ENCODE results near the gene TSPAN4.

The TSPAN4 gene

DNA sequence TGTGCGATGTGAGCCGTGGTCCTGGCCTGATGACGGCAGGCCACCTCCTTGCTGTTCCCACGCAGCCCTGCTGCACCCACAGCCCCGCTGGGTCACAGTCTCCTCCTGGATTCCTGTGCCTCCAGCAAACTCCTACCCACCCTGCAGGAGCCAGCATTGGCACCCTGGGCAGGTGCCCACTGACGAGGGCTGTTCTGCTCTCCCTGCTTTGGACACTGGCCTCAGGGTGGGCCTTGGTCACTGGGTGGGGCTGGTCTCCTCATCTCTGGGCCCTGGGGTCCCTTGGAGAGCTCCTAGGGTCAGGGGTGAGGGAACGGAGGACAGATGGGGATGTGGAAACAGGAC, 12.7 kb downstream of the TSPAN4 start:
- no peak for ATAC-seq
- TF ChIP-seq ZNF8 (CRISPR knock-in tag; IDR thresholded peaks at IDR 0.05) (no peak), TCF4 (CRISPR knock-in tag; IDR thresholded peaks at IDR 0.05; ENCODE audit: borderline replicate concordance) (no peak), ZFP3 (CRISPR knock-in tag; IDR thresholded peaks at IDR 0.05) (peak; percentile 90), CSDC2 (CRISPR knock-in tag; IDR thresholded peaks at IDR 0.05) (no peak), ZNF70 (CRISPR knock-in tag; IDR thresholded peaks at IDR 0.05) (no peak), ARNTL (CRISPR knock-in tag; IDR thresholded peaks at IDR 0.05; ENCODE audit: borderline replicate concordance, low read depth) (no peak)
- TF ChIP-seq, protein P1, sequence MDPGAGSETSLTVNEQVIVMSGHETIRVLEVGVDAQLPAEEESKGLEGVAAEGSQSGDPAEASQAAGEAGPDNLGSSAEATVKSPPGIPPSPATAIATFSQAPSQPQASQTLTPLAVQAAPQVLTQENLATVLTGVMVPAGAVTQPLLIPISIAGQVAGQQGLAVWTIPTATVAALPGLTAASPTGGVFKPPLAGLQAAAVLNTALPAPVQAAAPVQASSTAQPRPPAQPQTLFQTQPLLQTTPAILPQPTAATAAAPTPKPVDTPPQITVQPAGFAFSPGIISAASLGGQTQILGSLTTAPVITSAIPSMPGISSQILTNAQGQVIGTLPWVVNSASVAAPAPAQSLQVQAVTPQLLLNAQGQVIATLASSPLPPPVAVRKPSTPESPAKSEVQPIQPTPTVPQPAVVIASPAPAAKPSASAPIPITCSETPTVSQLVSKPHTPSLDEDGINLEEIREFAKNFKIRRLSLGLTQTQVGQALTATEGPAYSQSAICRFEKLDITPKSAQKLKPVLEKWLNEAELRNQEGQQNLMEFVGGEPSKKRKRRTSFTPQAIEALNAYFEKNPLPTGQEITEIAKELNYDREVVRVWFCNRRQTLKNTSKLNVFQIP (CRISPR knock-in tag; IDR thresholded peaks at IDR 0.05; ENCODE audit: borderline replicate concordance, low read depth) = no peak
- TF ChIP-seq, protein P2, sequence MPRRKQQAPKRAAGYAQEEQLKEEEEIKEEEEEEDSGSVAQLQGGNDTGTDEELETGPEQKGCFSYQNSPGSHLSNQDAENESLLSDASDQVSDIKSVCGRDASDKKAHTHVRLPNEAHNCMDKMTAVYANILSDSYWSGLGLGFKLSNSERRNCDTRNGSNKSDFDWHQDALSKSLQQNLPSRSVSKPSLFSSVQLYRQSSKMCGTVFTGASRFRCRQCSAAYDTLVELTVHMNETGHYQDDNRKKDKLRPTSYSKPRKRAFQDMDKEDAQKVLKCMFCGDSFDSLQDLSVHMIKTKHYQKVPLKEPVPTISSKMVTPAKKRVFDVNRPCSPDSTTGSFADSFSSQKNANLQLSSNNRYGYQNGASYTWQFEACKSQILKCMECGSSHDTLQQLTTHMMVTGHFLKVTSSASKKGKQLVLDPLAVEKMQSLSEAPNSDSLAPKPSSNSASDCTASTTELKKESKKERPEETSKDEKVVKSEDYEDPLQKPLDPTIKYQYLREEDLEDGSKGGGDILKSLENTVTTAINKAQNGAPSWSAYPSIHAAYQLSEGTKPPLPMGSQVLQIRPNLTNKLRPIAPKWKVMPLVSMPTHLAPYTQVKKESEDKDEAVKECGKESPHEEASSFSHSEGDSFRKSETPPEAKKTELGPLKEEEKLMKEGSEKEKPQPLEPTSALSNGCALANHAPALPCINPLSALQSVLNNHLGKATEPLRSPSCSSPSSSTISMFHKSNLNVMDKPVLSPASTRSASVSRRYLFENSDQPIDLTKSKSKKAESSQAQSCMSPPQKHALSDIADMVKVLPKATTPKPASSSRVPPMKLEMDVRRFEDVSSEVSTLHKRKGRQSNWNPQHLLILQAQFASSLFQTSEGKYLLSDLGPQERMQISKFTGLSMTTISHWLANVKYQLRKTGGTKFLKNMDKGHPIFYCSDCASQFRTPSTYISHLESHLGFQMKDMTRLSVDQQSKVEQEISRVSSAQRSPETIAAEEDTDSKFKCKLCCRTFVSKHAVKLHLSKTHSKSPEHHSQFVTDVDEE (CRISPR knock-in tag; IDR thresholded peaks at IDR 0.05) = no peak

DNA sequence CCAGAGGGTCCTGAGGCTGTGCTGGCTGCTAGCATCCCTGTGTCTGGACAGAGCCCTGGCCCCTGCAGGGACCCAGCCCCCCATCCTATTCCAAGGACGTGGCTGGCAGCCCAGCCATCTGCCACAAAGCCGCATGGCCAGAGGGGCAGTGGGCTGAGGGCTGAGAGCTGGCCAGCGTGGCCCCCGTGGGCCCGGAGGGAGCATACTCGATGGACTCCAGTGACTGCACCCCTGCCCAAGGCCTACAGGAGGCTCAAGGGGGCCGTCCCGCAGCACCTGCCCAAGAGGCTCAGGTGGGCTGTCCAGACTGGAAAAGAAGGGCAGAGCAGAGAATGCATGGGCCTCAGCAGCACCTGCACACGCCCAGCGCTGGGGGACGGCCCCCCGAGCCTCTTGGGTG, 13.1 kb downstream of the TSPAN4 start:
- ATAC-seq = no peak
- TF ChIP-seq ESRRG (CRISPR knock-in tag; IDR thresholded peaks at IDR 0.05) (no peak), ZNF8 (CRISPR knock-in tag; IDR thresholded peaks at IDR 0.05) (no peak), ZC3H10 (CRISPR knock-in tag; IDR thresholded peaks at IDR 0.05) (no peak), ZNF565 (CRISPR knock-in tag; conservative IDR thresholded peaks at IDR 0.05; ENCODE audit: low read depth) (no peak), SNAI2 (CRISPR knock-in tag; IDR thresholded peaks at IDR 0.05) (no peak), ZNF70 (CRISPR knock-in tag; IDR thresholded peaks at IDR 0.05) (no peak), RARB (CRISPR knock-in tag; IDR thresholded peaks at IDR 0.05) (no peak), BACH2 (CRISPR knock-in tag; IDR thresholded peaks at IDR 0.05; ENCODE audit: borderline replicate concordance) (no peak), CSDC2 (CRISPR knock-in tag; IDR thresholded peaks at IDR 0.05) (no peak), TCF4 (CRISPR knock-in tag; IDR thresholded peaks at IDR 0.05; ENCODE audit: borderline replicate concordance) (no peak), ISL1 (CRISPR knock-in tag; IDR thresholded peaks at IDR 0.05) (no peak)
- TF ChIP-seq, protein P1 (CRISPR knock-in tag; IDR thresholded peaks at IDR 0.05; ENCODE audit: borderline replicate concordance, low read depth) = no peak
- TF ChIP-seq, protein P3, sequence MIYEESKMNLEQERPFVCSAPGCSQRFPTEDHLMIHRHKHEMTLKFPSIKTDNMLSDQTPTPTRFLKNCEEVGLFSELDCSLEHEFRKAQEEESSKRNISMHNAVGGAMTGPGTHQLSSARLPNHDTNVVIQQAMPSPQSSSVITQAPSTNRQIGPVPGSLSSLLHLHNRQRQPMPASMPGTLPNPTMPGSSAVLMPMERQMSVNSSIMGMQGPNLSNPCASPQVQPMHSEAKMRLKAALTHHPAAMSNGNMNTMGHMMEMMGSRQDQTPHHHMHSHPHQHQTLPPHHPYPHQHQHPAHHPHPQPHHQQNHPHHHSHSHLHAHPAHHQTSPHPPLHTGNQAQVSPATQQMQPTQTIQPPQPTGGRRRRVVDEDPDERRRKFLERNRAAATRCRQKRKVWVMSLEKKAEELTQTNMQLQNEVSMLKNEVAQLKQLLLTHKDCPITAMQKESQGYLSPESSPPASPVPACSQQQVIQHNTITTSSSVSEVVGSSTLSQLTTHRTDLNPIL (CRISPR knock-in tag; IDR thresholded peaks at IDR 0.05; ENCODE audit: low read depth) = no peak
- TF ChIP-seq, protein P4, sequence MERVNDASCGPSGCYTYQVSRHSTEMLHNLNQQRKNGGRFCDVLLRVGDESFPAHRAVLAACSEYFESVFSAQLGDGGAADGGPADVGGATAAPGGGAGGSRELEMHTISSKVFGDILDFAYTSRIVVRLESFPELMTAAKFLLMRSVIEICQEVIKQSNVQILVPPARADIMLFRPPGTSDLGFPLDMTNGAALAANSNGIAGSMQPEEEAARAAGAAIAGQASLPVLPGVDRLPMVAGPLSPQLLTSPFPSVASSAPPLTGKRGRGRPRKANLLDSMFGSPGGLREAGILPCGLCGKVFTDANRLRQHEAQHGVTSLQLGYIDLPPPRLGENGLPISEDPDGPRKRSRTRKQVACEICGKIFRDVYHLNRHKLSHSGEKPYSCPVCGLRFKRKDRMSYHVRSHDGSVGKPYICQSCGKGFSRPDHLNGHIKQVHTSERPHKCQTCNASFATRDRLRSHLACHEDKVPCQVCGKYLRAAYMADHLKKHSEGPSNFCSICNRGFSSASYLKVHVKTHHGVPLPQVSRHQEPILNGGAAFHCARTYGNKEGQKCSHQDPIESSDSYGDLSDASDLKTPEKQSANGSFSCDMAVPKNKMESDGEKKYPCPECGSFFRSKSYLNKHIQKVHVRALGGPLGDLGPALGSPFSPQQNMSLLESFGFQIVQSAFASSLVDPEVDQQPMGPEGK (CRISPR knock-in tag; IDR thresholded peaks at IDR 0.05; ENCODE audit: borderline replicate concordance) = no peak

DNA sequence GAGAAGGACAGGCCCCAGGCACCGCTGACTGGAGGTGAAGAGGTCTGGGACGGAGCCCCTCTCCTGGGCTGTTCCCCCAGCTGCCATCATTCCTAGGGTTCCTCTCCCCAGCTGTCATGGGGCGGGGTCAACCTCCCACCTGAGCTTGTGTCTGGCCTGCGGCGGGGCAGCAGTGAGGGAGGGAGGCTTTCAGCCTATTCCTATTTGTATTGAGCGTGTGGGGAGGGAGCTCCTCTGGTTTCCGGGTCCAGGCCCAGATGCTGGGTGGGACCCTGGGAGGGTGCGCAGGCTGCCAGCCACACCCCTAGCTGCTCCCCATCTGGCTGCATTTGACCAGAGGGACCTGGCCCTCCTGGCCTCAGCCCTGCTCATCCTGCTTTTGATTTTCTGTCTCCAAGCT, 13.7 kb downstream of the TSPAN4 start:
- ATAC-seq = no peak
- TF ChIP-seq CSDC2 (CRISPR knock-in tag; IDR thresholded peaks at IDR 0.05) (no peak), ZNF70 (CRISPR knock-in tag; IDR thresholded peaks at IDR 0.05) (no peak), ARNTL (CRISPR knock-in tag; IDR thresholded peaks at IDR 0.05; ENCODE audit: borderline replicate concordance, low read depth) (no peak), ISL1 (CRISPR knock-in tag; IDR thresholded peaks at IDR 0.05) (no peak), GLIS3 (CRISPR knock-in tag; IDR thresholded peaks at IDR 0.05) (no peak), ESRRG (CRISPR knock-in tag; IDR thresholded peaks at IDR 0.05) (no peak), BACH2 (CRISPR knock-in tag; IDR thresholded peaks at IDR 0.05; ENCODE audit: borderline replicate concordance) (no peak)
- TF ChIP-seq, protein P3 (CRISPR knock-in tag; IDR thresholded peaks at IDR 0.05; ENCODE audit: low read depth) = no peak
- TF ChIP-seq, protein P4 (CRISPR knock-in tag; IDR thresholded peaks at IDR 0.05; ENCODE audit: borderline replicate concordance) = no peak
- TF ChIP-seq, protein P2 (CRISPR knock-in tag; IDR thresholded peaks at IDR 0.05) = no peak
- TF ChIP-seq, protein P5, sequence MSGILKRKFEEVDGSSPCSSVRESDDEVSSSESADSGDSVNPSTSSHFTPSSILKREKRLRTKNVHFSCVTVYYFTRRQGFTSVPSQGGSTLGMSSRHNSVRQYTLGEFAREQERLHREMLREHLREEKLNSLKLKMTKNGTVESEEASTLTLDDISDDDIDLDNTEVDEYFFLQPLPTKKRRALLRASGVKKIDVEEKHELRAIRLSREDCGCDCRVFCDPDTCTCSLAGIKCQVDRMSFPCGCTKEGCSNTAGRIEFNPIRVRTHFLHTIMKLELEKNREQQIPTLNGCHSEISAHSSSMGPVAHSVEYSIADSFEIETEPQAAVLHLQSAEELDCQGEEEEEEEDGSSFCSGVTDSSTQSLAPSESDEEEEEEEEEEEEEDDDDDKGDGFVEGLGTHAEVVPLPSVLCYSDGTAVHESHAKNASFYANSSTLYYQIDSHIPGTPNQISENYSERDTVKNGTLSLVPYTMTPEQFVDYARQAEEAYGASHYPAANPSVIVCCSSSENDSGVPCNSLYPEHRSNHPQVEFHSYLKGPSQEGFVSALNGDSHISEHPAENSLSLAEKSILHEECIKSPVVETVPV (CRISPR knock-in tag; IDR thresholded peaks at IDR 0.05) = no peak
